Upper lobe of left lung (tissue), 6 donors: Measurements from ENCODE around the gene CTLA4. TPM values are rescaled to one million over a fixed set of nuclear protein-coding genes. Genes with fewer than 3 reads are reported as not detected.

ENCODE experiments used
- ATAC-seq, 2 donors: fragments of 200-7000 bp; cut with Tn5 transposase; one replicate each; pipeline ENCODE4 v1.9.1; 2022; ENCODE audit warnings: mild to moderate bottlenecking in 2 of 2, moderate library complexity in 2 of 2; ENCODE audit not compliant: low FRiP score in 2 of 2
- DNase-seq, 2 donors: peaks; one replicate each; pipeline ENCODE4 v3.0.0-alpha.2; 2019 to 2020
- H3K27ac ChIP-seq, 4 donors: fragments of 200-600 bp; sonication (generic); one replicate each; pipeline ENCODE4 v1.5.1; 2016 to 2019
- H3K27me3 ChIP-seq, 4 donors: fragments of 200-600 bp; sonication (generic); one replicate each; pipeline ENCODE4 v1.5.1; 2017 to 2019
- H3K36me3 ChIP-seq, 4 donors: fragments of 200-600 bp; sonication (generic); one replicate each; pipeline ENCODE4 v1.5.1; 2016 to 2019
- H3K4me1 ChIP-seq, 4 donors: fragments of 200-600 bp; sonication (generic); one replicate each; pipeline ENCODE4 v1.5.1; 2018 to 2019
- H3K4me3 ChIP-seq, 4 donors: fragments of 200-600 bp; sonication (generic); one replicate each; pipeline ENCODE4 v1.5.1; 2017 to 2019; ENCODE audit warnings: mild to moderate bottlenecking in 2 of 4, moderate library complexity in 1 of 4
- H3K9me3 ChIP-seq, 4 donors: fragments of 200-600 bp; sonication (generic); one replicate each; pipeline ENCODE4 v1.5.1; 2018 to 2019
- EP300 ChIP-seq, 4 donors: sonication (generic); formaldehyde crosslinking; IDR thresholded peaks; one replicate each; pipeline ENCODE4 v1.5.1; 2017; ENCODE audit warnings: antibody characterized with exemption in 4 of 4, control low read depth in 2 of 4
- POLR2A ChIP-seq, 4 donors: fragments of 450-650 bp; IDR thresholded peaks; one replicate each; pipeline ENCODE4 v1.5.1; 2016 to 2017; ENCODE audit warnings: antibody characterized with exemption in 4 of 4, mild to moderate bottlenecking in 2 of 4
- POLR2AphosphoS5 ChIP-seq, 2 donors: sonication (generic); formaldehyde crosslinking; IDR thresholded peaks; one replicate each; pipeline ENCODE4 v1.5.1; 2017; ENCODE audit warnings: antibody characterized with exemption in 2 of 2
- WGBS, 2 donors: methylation state at CpG; one replicate each; pipeline ENCODE4 v1.1.5; 2017 to 2018; 5-methylcytosine and 5-hydroxymethylcytosine counted together
- total RNA-seq, 6 donors: library from RNA; depleted of rRNA in 4 of 6; stranded (reverse); fragments of >200 nt in 4 of 6; gene quantifications; one replicate each; pipeline versions ENCODE4 v1.1.0 to v1.2.1, GENCODE V29; 2016 to 2021
- TF ChIP-seq, protein P1 (sequence below), 6 experiments: fragments of 450-650 bp in 4 of 6; fragments of 200-600 bp in 2 of 6; sonication (generic) in 2 of 6; IDR thresholded peaks; one replicate each; pipeline ENCODE4 v1.5.1; 2016 to 2019; ENCODE audit warnings: antibody characterized with exemption in 6 of 6
- donor health status: DM: no; HTN: no; CAD: no; lungs with moderate emphysema.
- donor health status: DM: no; HTN: yes; CAD: no; lungs with severe emphysema.

Gene CTLA4
- total RNA-seq, 6 donors from 2014 or later = 0.33 to 3.1 (median 1.1) TPM

DNA sequence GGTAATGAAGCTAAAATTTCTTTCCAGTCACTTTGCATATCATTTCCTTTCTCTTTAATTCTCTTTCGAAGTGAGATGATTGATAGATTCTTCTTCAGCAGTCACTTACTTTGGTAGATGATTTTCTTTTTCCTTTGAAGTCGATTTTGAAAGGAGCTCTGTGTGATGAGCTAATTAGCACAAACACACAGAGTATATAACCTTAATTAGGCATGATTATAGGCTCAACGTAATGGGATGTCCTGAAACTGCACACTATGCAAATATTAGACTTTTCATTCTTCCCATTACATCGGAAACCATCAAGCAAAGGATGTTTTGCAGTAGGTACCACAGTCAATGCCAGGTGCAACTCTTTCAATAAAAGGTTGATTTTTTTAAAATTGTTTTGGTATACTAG lies 6.4 kb upstream of the CTLA4 start:
- Histone ChIP-seq H3K4me1 (peaks cover 0 to 5% (median 0%) of the 10 kb centered on the region in 4 donors), H3K27ac (no peak overlapping the region), H3K27me3 (no peaks in the 10 kb centered on the region), H3K9me3 (no peaks in the 10 kb centered on the region), H3K36me3 (no peaks in the 10 kb centered on the region), H3K4me3 (no peak overlapping the region)
- DNase-seq (no peak), ATAC-seq (no peak)
- WGBS, 2 donors = 55 to 65% methylated on average over 4 of the region's 4 CpGs
- TF ChIP-seq EP300 (IDR thresholded peaks at IDR 0.05) (no peak), POLR2AphosphoS5 (IDR thresholded peaks at IDR 0.05) (no peak), POLR2A (IDR thresholded peaks at IDR 0.05) (no peak)
- TF ChIP-seq, protein P1, sequence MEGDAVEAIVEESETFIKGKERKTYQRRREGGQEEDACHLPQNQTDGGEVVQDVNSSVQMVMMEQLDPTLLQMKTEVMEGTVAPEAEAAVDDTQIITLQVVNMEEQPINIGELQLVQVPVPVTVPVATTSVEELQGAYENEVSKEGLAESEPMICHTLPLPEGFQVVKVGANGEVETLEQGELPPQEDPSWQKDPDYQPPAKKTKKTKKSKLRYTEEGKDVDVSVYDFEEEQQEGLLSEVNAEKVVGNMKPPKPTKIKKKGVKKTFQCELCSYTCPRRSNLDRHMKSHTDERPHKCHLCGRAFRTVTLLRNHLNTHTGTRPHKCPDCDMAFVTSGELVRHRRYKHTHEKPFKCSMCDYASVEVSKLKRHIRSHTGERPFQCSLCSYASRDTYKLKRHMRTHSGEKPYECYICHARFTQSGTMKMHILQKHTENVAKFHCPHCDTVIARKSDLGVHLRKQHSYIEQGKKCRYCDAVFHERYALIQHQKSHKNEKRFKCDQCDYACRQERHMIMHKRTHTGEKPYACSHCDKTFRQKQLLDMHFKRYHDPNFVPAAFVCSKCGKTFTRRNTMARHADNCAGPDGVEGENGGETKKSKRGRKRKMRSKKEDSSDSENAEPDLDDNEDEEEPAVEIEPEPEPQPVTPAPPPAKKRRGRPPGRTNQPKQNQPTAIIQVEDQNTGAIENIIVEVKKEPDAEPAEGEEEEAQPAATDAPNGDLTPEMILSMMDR (IDR thresholded peaks at IDR 0.05) = no peak

DNA sequence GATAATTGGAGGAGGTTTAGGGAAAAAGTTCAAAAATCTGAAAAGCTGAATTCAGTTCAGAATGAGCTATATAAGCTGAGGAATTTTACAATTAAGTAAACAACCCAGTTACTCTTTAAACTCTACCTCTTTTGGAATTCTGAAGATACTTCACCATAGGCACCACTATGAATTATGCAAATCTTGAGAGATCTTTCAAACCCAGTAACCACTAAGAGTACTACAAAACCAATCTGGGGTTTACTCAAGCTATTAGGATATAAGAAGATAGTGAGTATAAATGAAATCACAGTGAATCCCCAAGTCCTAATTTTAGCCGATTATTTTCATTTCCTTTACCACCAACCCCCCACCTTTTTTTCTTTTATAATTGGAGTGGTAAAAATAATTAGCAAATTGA lies 6.0 kb upstream of the CTLA4 start:
- Histone ChIP-seq H3K27ac (no peak overlapping the region), H3K4me3 (no peak overlapping the region), H3K4me1 (peaks cover 0 to 5% (median 0%) of the 10 kb centered on the region in 4 donors), H3K36me3 (no peaks in the 10 kb centered on the region), H3K9me3 (no peaks in the 10 kb centered on the region), H3K27me3 (no peaks in the 10 kb centered on the region)
- DNase-seq (no peak), ATAC-seq (no peak)
- WGBS, 2 donors = 57 to 75% methylated on average over 1 of the region's 1 CpG
- TF ChIP-seq, protein P1 (IDR thresholded peaks at IDR 0.05) = no peak
- TF ChIP-seq POLR2AphosphoS5 (IDR thresholded peaks at IDR 0.05) (no peak), EP300 (IDR thresholded peaks at IDR 0.05) (no peak), POLR2A (IDR thresholded peaks at IDR 0.05) (no peak)

DNA sequence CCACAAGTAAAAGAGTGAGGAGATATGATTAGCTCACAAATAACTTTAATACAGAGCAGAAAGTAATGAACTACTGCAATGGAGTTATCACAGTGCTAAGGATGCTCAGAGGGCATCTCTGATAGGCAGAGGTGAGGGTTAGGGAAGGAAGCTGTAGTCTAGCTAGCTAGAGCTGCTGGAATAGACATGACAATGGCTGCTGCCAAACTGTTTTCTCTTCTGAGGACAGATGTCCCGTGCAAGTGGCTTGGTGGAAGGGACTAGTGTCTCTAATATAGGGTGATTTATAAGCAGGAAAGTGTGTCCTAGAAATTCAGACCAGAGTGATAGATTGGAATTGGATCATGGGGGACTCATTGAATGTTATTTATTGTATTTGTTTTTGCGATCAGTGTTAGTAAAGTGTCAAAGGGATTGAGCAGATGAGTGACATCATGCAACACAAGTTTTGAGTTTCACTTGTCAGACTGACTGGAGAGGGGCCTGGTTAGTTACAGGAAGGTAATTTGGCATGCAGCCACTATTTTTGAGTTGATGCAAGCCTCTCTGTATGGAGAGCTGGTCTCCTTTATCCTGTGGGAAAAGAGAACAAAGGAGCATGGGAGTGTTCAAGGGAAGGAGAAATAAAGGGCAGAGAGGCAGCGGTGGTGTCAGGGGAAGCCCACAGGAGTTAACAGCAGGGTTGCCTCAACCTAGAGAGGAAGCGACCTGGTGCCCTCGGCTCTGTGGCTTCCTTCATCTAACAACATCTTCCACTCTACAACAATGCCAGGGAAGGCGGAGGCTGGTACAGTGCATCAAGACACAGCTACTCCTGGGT lies 1.9 kb downstream of the CTLA4 start:
- Histone ChIP-seq H3K27ac (peak overlapping the region in 1 of 4 donors; percentile 39), H3K4me1 (no peaks in the 10 kb centered on the region), H3K27me3 (no peaks in the 10 kb centered on the region), H3K4me3 (no peak overlapping the region), H3K9me3 (no peaks in the 10 kb centered on the region), H3K36me3 (no peaks in the 10 kb centered on the region)
- 65 to 70% methylated on average over 6 of the region's 6 CpGs for WGBS, 2 donors
- TF ChIP-seq, protein P1 (IDR thresholded peaks at IDR 0.05) = no peak
- no peak for TF ChIP-seq POLR2A (IDR thresholded peaks at IDR 0.05)
- no peak for TF ChIP-seq POLR2AphosphoS5 (IDR thresholded peaks at IDR 0.05)
- no peak for TF ChIP-seq EP300 (IDR thresholded peaks at IDR 0.05)
- DNase-seq (no peak), ATAC-seq (no peak)

DNA sequence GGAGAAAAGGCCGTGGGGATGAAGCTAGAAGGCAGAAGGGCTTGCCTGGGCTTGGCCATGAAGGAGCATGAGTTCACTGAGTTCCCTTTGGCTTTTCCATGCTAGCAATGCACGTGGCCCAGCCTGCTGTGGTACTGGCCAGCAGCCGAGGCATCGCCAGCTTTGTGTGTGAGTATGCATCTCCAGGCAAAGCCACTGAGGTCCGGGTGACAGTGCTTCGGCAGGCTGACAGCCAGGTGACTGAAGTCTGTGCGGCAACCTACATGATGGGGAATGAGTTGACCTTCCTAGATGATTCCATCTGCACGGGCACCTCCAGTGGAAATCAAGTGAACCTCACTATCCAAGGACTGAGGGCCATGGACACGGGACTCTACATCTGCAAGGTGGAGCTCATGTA lies 2.9 kb downstream of the CTLA4 start:
- 81 to 92% methylated on average over 2 to 7 of the region's 9 CpGs for WGBS, 2 donors
- TF ChIP-seq POLR2A (IDR thresholded peaks at IDR 0.05) (no peak), EP300 (IDR thresholded peaks at IDR 0.05) (no peak), POLR2AphosphoS5 (IDR thresholded peaks at IDR 0.05) (no peak)
- TF ChIP-seq, protein P1 (IDR thresholded peaks at IDR 0.05) = no peak
- ATAC-seq (no peak), DNase-seq (peak in 1 of 2 donors; percentile 27)
- H3K4me3 ChIP-seq = no peak overlapping the region
- H3K9me3 ChIP-seq = no peaks in the 10 kb centered on the region
- H3K4me1 ChIP-seq = no peaks in the 10 kb centered on the region
- no peak overlapping the region for H3K27ac ChIP-seq
- no peaks in the 10 kb centered on the region for H3K27me3 ChIP-seq
- H3K36me3 ChIP-seq = no peaks in the 10 kb centered on the region

DNA sequence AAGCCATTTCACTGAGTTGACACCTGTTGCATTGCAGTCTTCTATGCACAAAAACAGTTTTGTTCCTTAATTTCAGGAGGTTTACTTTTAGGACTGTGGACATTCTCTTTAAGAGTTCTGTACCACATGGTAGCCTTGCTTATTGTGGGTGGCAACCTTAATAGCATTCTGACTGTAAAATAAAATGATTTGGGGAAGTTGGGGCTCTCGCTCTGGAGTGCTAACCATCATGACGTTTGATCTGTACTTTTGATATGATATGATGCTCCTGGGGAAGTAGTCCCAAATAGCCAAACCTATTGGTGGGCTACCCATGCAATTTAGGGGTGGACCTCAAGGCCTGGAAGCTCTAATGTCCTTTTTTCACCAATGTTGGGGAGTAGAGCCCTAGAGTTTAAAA lies 3.4 kb downstream of the CTLA4 start:
- peak overlapping the region in 1 of 4 donors; percentile 10 for H3K27ac ChIP-seq
- H3K4me1 ChIP-seq = no peaks in the 10 kb centered on the region
- ATAC-seq (peak in 1 of 2 donors; percentile 77), DNase-seq (no peak)
- no peak overlapping the region for H3K4me3 ChIP-seq
- no peaks in the 10 kb centered on the region for H3K9me3 ChIP-seq
- no peak for TF ChIP-seq EP300 (IDR thresholded peaks at IDR 0.05)
- TF ChIP-seq POLR2AphosphoS5 (IDR thresholded peaks at IDR 0.05) = no peak
- TF ChIP-seq, protein P1 (IDR thresholded peaks at IDR 0.05) = no peak
- TF ChIP-seq POLR2A (IDR thresholded peaks at IDR 0.05) = no peak
- no peaks in the 10 kb centered on the region for H3K36me3 ChIP-seq
- H3K27me3 ChIP-seq = no peaks in the 10 kb centered on the region
- 75 to 85% methylated on average over 2 of the region's 2 CpGs for WGBS, 2 donors
